HepG2 (cell line): ENCODE measurements around the gene GMFB. TPM values are rescaled to one million over a fixed set of nuclear protein-coding genes. Genes with fewer than 3 reads are reported as not detected.
"Not testable (repeated sequence)": the region's sequence is repeated elsewhere in the genome, so short reads cannot be mapped to it uniquely, and the experiment has no call there.

ENCODE experiments used
- ATAC-seq: fragments of 200-7000 bp; cut with Tn5 transposase; 3 replicates; pipeline ENCODE4 v1.9.1; 2020; ENCODE audit warnings: mild to moderate bottlenecking, moderate library complexity
- BruUV-seq: library from RNA; stranded (reverse); fragments of 400-500 nt; replicated peaks from 2 replicates; lab custom pipeline; 2021; lab: Mats Ljungman, UMichigan
- CTCF ChIA-PET: fragments of 300-600 bp; formaldehyde crosslinking; extraction: SDS; loops from one replicate; lab custom pipeline; 2021; ENCODE audit warnings: low total read pairs, inconsistent platforms, low intra/inter-chr PET ratio; lab: Yijun Ruan, JAX
- POLR2A ChIA-PET: fragments of 350-600 bp; sonication (Branson Sonifier 250); formaldehyde crosslinking; loops from one replicate; lab custom pipeline; 2020; ENCODE audit warnings: antibody characterized with exemption, inconsistent platforms; lab: Yijun Ruan, JAX
- DNase-seq: peaks from one replicate; pipeline ENCODE4 v3.0.0-alpha.2; 2015; ENCODE audit warnings: low spot score
- FAIRE-seq: peaks from 3 replicates; lab custom pipeline; 2011; peaks lifted over from hg19 to GRCh38; lab: Jason Lieb, UNC
- H2AFZ ChIP-seq: one replicate; pipeline ENCODE4 v1.6.1; 2011; ENCODE audit warnings: low read length, inconsistent platforms
- H3K27ac ChIP-seq: fragments of 300-600 bp; 3 replicates; pipeline ENCODE4 v1.8.0; 2011; ENCODE audit warnings: mixed run types, mild to moderate bottlenecking, mixed read lengths, low read length, inconsistent platforms; ENCODE audit not compliant: insufficient read depth; ENCODE audit errors: extremely low read length
- H3K27me3 ChIP-seq, 2 experiments: fragments of 200-600 bp in 1 of 2; 2 replicates in 1 of 2; 3 replicates in 1 of 2; pipeline versions ENCODE4 v1.6.0 to v1.8.0; 2011; ENCODE audit warnings: low read length in 2 of 2, mild to moderate bottlenecking in 2 of 2, moderate library complexity in 2 of 2, inconsistent platforms in 1 of 2; ENCODE audit not compliant: insufficient read depth in 2 of 2, control insufficient read depth in 1 of 2
- H3K36me3 ChIP-seq, 2 experiments: fragments of 200-600 bp in 1 of 2; replicated peaks in 1 of 2; 2 replicates in 1 of 2; 3 replicates in 1 of 2; pipeline versions ENCODE4 v1.5.1 to v1.8.0; 2011; ENCODE audit warnings: low read length in 2 of 2, inconsistent platforms in 1 of 2; ENCODE audit not compliant: insufficient read depth in 2 of 2, control insufficient read depth in 1 of 2
- H3K4me1 ChIP-seq: 2 replicates; pipeline ENCODE4 v1.5.1; 2012; ENCODE audit warnings: low read length, inconsistent platforms; ENCODE audit not compliant: insufficient read depth
- H3K4me2 ChIP-seq: 2 replicates; pipeline ENCODE4 v1.6.0; 2011; ENCODE audit warnings: low read depth, low read length, inconsistent platforms
- H3K4me3 ChIP-seq, 3 experiments: fragments of 200-600 bp in 1 of 3; sonication (generic), shearing (Covaris generic) in 1 of 3; replicated peaks in 1 of 3; 2 replicates each; pipeline ENCODE4 v1.5.1; 2011 to 2016; ENCODE audit warnings: low read length in 3 of 3, inconsistent platforms in 2 of 3, low read depth in 2 of 3, mild to moderate bottlenecking in 2 of 3, control low read depth in 1 of 3, mixed read lengths in 1 of 3; ENCODE audit not compliant: insufficient read depth in 1 of 3
- H3K79me2 ChIP-seq: one replicate; pipeline ENCODE4 v1.6.1; 2011; ENCODE audit warnings: low read length, inconsistent platforms; ENCODE audit not compliant: insufficient read depth
- H3K9ac ChIP-seq: 2 replicates; pipeline ENCODE4 v1.6.0; 2011; ENCODE audit warnings: mild to moderate bottlenecking, low read depth, low read length, inconsistent platforms; ENCODE audit not compliant: insufficient read depth
- H3K9me3 ChIP-seq: 2 replicates; pipeline ENCODE4 v1.5.1; 2012; ENCODE audit warnings: mild to moderate bottlenecking, low read length
- H4K20me1 ChIP-seq: 2 replicates; pipeline ENCODE4 v1.6.0; 2011; ENCODE audit warnings: inconsistent platforms, mild to moderate bottlenecking, low read length, moderate library complexity; ENCODE audit not compliant: insufficient read depth
- GTF2F1 ChIP-seq: fragments of 150-350 bp; IDR thresholded peaks from 2 replicates; pipeline ENCODE4 v1.6.1; 2014; ENCODE audit warnings: low read length
- THAP11 ChIP-seq: IDR thresholded peaks from 2 replicates; pipeline ENCODE4 v1.6.1; 2016; ENCODE audit warnings: missing biosample characterization, missing genetic modification reagents
- ZNF468 ChIP-seq: sonication (generic); formaldehyde crosslinking; IDR thresholded peaks from 2 replicates; pipeline ENCODE4 v1.8.0; 2022; ENCODE audit warnings: mild to moderate bottlenecking, moderate library complexity, missing genetic modification reagents
- ZSCAN9 ChIP-seq: IDR thresholded peaks from 2 replicates; pipeline ENCODE4 v1.6.1; 2016; ENCODE audit warnings: borderline replicate concordance
- WGBS: methylation state at CpG from one replicate; pipeline ENCODE4 v1.1.6; 2017; ENCODE audit warnings: low lambda C conversion rate; 5-methylcytosine and 5-hydroxymethylcytosine counted together
- in situ Hi-C: cut with HindIII; loops from 2 replicates; pipeline ENCODE4 v1.10.0; 2017; ENCODE audit warnings: low pct_unique_long_range_greater_than_20kb; ENCODE audit not compliant: extremely low pct_ligation_motif_present
- intact Hi-C: fragments of 100-400 bp; cut with micrococcal nuclease; formaldehyde crosslinking; loops from one replicate; pipeline ENCODE4 v1.10.0; 2022; ENCODE audit not compliant: unreplicated experiment
- polyA plus RNA-seq, 8 experiments: library from polyadenylated mRNA; depleted of rRNA in 3 of 8; stranded (reverse) in 7 of 8; unstranded in 1 of 8; fragments of >200 nt; fragmentation: Illumina TruSeq in 4 of 8; extraction: Trizol in 4 of 8; gene quantifications; 2 replicates each; pipeline versions ENCODE4 v1.2.1 to v1.2.3, GENCODE V29; 2011 to 2016; ENCODE audit warnings: low read depth in 4 of 8, missing spikeins in 1 of 8, mixed read lengths in 1 of 8; ENCODE audit not compliant: insufficient read depth in 1 of 8
- total RNA-seq, 5 experiments: library from RNA; depleted of rRNA; stranded (reverse); fragments of >200 nt; fragmentation: Illumina TruSeq; extraction: Trizol; gene quantifications; 2 replicates each; pipeline ENCODE4 v1.2.3, GENCODE V29; 2016; ENCODE audit warnings: low read depth in 1 of 5

GMFB gene
- total and polyA plus RNA-seq, 2 of the 13 experiments (the other 11 are each of a cell fraction or from before 2014, with no cell fraction given): 17.3 to 68.2 TPM

- 98% methylated on average over 18 of the region's 18 CpGs for WGBS
- Histone ChIP-seq H3K79me2 (peaks cover 17% of the 10 kb centered on the region), H3K9ac (no peak overlapping the region), H3K36me3 (no peaks in the 10 kb centered on the region), H2AFZ (no peak overlapping the region), H4K20me1 (0 out of 2 replicates have a peak, but pooled peaks cover under 1% of the 10 kb centered on the region), H3K4me2 (no peak overlapping the region), H3K27me3 (no peaks in the 10 kb centered on the region; a peak in 1 of 5 replicates), H3K27ac (no peak overlapping the region), H3K4me3 (no peak overlapping the region), H3K9me3 (no peaks in the 10 kb centered on the region), H3K4me1 (peaks cover 46% of the 10 kb centered on the region)
- no peak for DNase-seq
- no peak for FAIRE-seq
- no peak for ATAC-seq
- ChIA-PET POLR2A (no interaction called here), CTCF (no interaction called here)
- BruUV-seq: no TSS peak
- in situ Hi-C loops (no loop called here), intact Hi-C loops (loop anchor here (5.0 kb wide), 1 partner anchor 43 kb away; the partner anchor contains the start of gene GMFB)
- TF ChIP-seq THAP11 (no peak), GTF2F1 (no peak), ZSCAN9 (CRISPR knock-in tag) (no peak), ZNF468 (CRISPR knock-in tag) (no peak)
Observed at GRCh38 chr14:54443981-54444380, 44.8 kb downstream of the GMFB start.

DNA sequence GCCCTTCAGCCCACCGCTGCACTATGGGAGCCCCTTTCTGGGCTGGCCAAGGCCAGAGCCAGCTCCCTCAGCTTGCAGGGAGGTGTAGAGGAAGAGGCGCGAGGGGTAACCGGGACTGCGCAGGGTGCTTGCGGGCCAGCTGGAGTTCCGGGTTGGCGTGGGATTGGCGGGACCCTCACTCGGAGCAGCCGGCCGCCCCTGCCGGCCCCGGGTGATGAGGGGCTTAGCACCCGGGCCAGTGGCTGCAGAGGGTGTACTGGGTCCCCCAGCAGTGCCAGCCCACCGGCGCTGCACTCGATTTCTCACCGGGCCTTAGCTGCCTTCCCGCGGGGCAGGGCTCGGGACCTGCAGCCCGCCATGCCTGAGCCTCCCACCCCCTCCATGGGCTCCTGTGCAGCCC is 45.8 kb downstream of the GMFB start:
- ATAC-seq, in situ Hi-C loops, H3K4me2 ChIP-seq, H3K4me3 ChIP-seq, POLR2A ChIA-PET, DNase-seq, FAIRE-seq, H3K36me3 ChIP-seq, BruUV-seq, H3K9me3 ChIP-seq, H3K27me3 ChIP-seq, CTCF ChIA-PET, H3K27ac ChIP-seq, H3K9ac ChIP-seq, H2AFZ ChIP-seq, H4K20me1 ChIP-seq: not testable (repeated sequence)
- 100% methylated on average over 11 of the region's 23 CpGs for WGBS
- Histone ChIP-seq H3K79me2 (peaks cover 28% of the 10 kb centered on the region), H3K4me1 (peaks cover 55% of the 10 kb centered on the region)
- intact Hi-C loops: loop anchor here (5.0 kb wide), 1 partner anchor 44 kb away; the partner anchor contains the start of gene GMFB
